Caco-2 (cell line): ENCODE results near the gene C1orf167. TPM values are rescaled to one million over a fixed set of nuclear protein-coding genes. Genes with fewer than 3 reads are reported as not detected.

Experiments
- BruUV-seq: library from RNA; stranded (reverse); fragments of 400-500 nt; replicated peaks from 2 replicates; lab custom pipeline; 2021; lab: Mats Ljungman, UMichigan
- CTCF ChIA-PET: fragments of 300-600 bp; sonication (Branson Sonifier 250); formaldehyde crosslinking; loops from one replicate; lab custom pipeline; 2022; ENCODE audit warnings: antibody characterized with exemption; lab: Charles Lee
- POLR2A ChIA-PET: fragments of 300-600 bp; sonication (Branson Sonifier 250); formaldehyde crosslinking; loops from one replicate; lab custom pipeline; 2022; ENCODE audit warnings: antibody characterized with exemption; lab: Charles Lee
- DNase-seq, 2 experiments: peaks; one replicate each; pipeline versions ENCODE4 v3.0.0 to v3.0.0-alpha.2; 2020 to 2022
- H3K27me3 ChIP-seq: replicated peaks from 2 replicates; pipeline ENCODE4 v1.6.0; 2011; ENCODE audit warnings: low read length; ENCODE audit not compliant: control insufficient read depth, insufficient read depth
- H3K36me3 ChIP-seq: 2 replicates; pipeline ENCODE4 v1.5.1; 2011; ENCODE audit warnings: low read length; ENCODE audit not compliant: control insufficient read depth, insufficient read depth
- H3K4me1 ChIP-seq: fragments of 250-450 bp; sonication (Bioruptor Pico); 2 replicates; pipeline ENCODE4 v1.5.1; 2020; ENCODE audit warnings: mild to moderate bottlenecking
- H3K4me3 ChIP-seq: 2 replicates; pipeline ENCODE4 v1.5.1; 2011; ENCODE audit warnings: low read depth, mild to moderate bottlenecking, control low read depth, low read length
- H3K9me3 ChIP-seq: fragments of 250-450 bp; sonication (Bioruptor Pico); 2 replicates; pipeline ENCODE4 v1.5.1; 2020; ENCODE audit warnings: mild to moderate bottlenecking, moderate library complexity
- H3K27ac Mint-ChIP-seq: one replicate; pipeline ENCODE4 v1.8.0; 2022; ENCODE audit warnings: mixed read lengths; ENCODE audit not compliant: unreplicated experiment
- H3K27me3 Mint-ChIP-seq: one replicate; pipeline ENCODE4 v1.8.0; 2022; ENCODE audit warnings: mixed read lengths; ENCODE audit not compliant: insufficient read depth, unreplicated experiment
- H3K36me3 Mint-ChIP-seq: one replicate; pipeline ENCODE4 v1.8.0; 2022; ENCODE audit warnings: mild to moderate bottlenecking, mixed read lengths; ENCODE audit not compliant: insufficient read depth, unreplicated experiment
- H3K4me1 Mint-ChIP-seq: one replicate; pipeline ENCODE4 v1.8.0; 2022; ENCODE audit warnings: low read depth, mixed read lengths; ENCODE audit not compliant: unreplicated experiment
- H3K4me3 Mint-ChIP-seq: one replicate; pipeline ENCODE4 v1.8.0; 2022; ENCODE audit warnings: mild to moderate bottlenecking, moderate library complexity, mixed read lengths; ENCODE audit not compliant: unreplicated experiment
- H3K9me3 Mint-ChIP-seq: one replicate; pipeline ENCODE4 v1.8.0; 2022; ENCODE audit warnings: mixed read lengths; ENCODE audit not compliant: unreplicated experiment
- intact Hi-C: fragments of 100-400 bp; cut with micrococcal nuclease; formaldehyde crosslinking; loops from one replicate; pipeline ENCODE4 v1.10.0; 2022; ENCODE audit not compliant: unreplicated experiment
- total RNA-seq: library from RNA; stranded (reverse); gene quantifications from 2 replicates; pipeline ENCODE4 v1.2.3, GENCODE V29; 2022
- TF ChIP-seq, protein P1 (sequence below), 2 experiments: fragments of 200-600 bp in 1 of 2; IDR thresholded peaks; 1 replicate in 1 of 2; 2 replicates in 1 of 2; pipeline versions ENCODE4 v1.5.1 to v1.8.0; 2011 to 2022; ENCODE audit warnings: antibody characterized with exemption in 1 of 2, control low read depth in 1 of 2, inconsistent platforms in 1 of 2, low read depth in 1 of 2, low read length in 1 of 2, mild to moderate bottlenecking in 1 of 2, moderate library complexity in 1 of 2; ENCODE audit not compliant: insufficient read depth in 1 of 2, severe bottlenecking in 1 of 2, unreplicated experiment in 1 of 2

Gene C1orf167
- total RNA-seq, 1 experiment from 2014 or later = 0.64 TPM

DNA sequence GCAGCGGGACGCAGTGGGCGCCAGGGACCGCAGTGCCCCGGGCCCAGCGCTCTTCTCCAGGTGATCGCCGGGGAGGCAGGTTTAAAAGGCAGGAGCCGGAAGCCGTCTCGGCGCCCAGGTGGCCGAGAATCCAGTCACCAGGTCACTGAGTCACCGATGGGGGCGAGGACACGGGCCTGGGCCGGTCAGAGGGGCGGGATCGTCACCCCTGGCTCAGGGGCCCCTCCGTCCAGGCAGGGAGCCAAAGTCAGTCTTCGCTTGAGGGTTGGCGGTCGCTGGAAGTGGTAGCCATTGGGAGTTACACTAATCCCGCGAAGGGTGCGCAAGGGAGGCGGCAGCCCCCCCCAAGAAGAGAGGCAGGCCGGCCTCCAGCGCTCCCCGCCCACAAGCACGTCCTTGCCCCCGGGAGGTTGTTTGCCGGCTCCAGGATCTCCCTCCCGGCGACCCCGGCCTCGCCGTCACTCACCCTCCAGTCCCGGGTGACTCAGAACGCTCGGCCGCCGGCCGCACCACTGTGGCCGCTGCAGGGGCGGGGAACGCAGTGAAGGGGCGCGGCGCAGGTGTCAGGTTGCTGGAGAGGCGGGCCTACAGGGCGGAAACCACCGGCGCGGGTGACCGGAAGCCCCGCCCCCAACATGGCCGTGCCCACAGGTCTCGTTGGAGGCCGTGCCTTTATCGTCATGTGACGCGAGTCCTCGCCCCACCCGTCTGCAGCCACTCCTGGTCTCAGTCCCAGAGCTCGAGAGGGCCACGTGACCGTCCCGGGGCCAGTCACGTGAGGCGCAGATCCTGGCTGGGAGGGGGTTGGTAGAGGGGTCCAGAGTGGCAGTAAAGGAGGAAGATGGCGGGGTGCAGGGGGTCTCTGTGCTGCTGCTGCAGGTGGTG lies 43.7 kb downstream of the C1orf167 start, which contains the start of the genes CLCN6 and MTHFR:
Gene CLCN6 (plus strand): TSS at position 770 of the 885 bp plus-strand sequence. CDS start 72 bp downstream, at position 842.
Gene MTHFR (minus strand): TSS at position 543 of the 885 bp plus-strand sequence. CDS start 2,848 bp downstream, outside the sequence.
- H3K4me3 Mint-ChIP-seq = peak within 1 kb of the TSS; percentile 96
- ChIA-PET CTCF (interaction anchor here (0.5 to 1.5 kb wide), 4 partner anchors 31 to 161 kb away, joined by 3 to 5 read pairs (median 4); no protein-coding TSS in a partner anchor), POLR2A (interaction anchor here (0.6 to 1.8 kb wide), 5 partner anchors 12 to 104 kb away, joined by 3 to 31 read pairs (median 5); no protein-coding TSS in a partner anchor)
- TF ChIP-seq, protein P1, sequence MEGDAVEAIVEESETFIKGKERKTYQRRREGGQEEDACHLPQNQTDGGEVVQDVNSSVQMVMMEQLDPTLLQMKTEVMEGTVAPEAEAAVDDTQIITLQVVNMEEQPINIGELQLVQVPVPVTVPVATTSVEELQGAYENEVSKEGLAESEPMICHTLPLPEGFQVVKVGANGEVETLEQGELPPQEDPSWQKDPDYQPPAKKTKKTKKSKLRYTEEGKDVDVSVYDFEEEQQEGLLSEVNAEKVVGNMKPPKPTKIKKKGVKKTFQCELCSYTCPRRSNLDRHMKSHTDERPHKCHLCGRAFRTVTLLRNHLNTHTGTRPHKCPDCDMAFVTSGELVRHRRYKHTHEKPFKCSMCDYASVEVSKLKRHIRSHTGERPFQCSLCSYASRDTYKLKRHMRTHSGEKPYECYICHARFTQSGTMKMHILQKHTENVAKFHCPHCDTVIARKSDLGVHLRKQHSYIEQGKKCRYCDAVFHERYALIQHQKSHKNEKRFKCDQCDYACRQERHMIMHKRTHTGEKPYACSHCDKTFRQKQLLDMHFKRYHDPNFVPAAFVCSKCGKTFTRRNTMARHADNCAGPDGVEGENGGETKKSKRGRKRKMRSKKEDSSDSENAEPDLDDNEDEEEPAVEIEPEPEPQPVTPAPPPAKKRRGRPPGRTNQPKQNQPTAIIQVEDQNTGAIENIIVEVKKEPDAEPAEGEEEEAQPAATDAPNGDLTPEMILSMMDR (IDR thresholded peaks at IDR 0.05; ENCODE audit: insufficient read depth in 1 of 2, low read depth in 1 of 2, low read length in 1 of 2, severe bottlenecking in 1 of 2, unreplicated experiment in 1 of 2) = no peak
- peaks cover 35% of the 10 kb centered on the region for H3K36me3 Mint-ChIP-seq
- no peaks in the 10 kb centered on the region for H3K4me1 Mint-ChIP-seq
- Histone ChIP-seq H3K4me3 (peak within 1 kb of the TSS; percentile 93), H3K9me3 (no peaks in the 10 kb centered on the region), H3K4me1 (peaks cover 21% of the 10 kb centered on the region), H3K36me3 (peaks cover 4% of the 10 kb centered on the region), H3K27me3 (no peaks in the 10 kb centered on the region)
- H3K27me3 Mint-ChIP-seq = no peaks in the 10 kb centered on the region
- no peaks in the 10 kb centered on the region for H3K9me3 Mint-ChIP-seq
- no TSS peak for BruUV-seq
- DNase-seq = peak; percentile 99
- intact Hi-C loops = loop anchor here (1.0 to 10.0 kb wide), 2 partner anchors 18 to 71 kb away; partner anchors contain the start of gene AGTRAP
- peak within 1 kb of the TSS; percentile 94 for H3K27ac Mint-ChIP-seq

DNA sequence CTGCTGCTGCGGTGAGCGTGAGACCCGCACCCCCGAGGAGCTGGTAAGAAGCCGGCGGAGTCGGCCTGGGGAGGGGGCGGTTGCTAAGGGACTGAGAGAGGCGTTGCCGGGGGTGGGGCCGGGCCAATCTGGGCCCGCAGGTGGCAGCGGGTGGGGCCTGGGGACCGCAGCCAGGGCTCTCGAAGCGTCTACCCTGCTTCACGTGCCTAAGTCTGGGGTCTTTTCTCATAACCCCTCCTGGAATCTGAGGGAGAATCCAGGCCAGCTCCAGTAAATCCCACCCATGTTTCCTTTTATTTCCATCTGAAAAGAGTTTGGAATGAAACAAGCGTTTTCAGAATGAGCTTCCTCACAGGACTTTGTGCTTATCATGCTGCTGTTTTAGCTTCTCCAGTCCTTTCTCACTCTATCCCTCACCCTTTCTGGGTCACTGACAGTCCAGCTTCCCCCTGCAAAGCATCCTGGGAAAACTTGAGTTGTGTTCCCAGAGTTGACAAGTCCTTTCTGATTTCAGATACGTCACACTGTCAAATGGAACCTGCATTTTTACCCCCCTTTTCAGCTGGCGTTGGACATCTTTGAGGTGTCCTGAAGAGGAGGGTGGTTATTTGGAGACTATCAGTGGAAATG lies 44.4 kb downstream of the C1orf167 start:
- H3K9me3 ChIP-seq = no peaks in the 10 kb centered on the region
- no peak for DNase-seq
- Mint-ChIP-seq H3K9me3 (no peaks in the 10 kb centered on the region), H3K4me1 (no peaks in the 10 kb centered on the region), H3K4me3 (peak overlapping the region; percentile 96), H3K27ac (peak overlapping the region; percentile 94), H3K27me3 (no peaks in the 10 kb centered on the region), H3K36me3 (peaks cover 37% of the 10 kb centered on the region)
- H3K36me3 ChIP-seq = peaks cover 2% of the 10 kb centered on the region; the same call in 1 of the 2 replicates
- H3K27me3 ChIP-seq = no peaks in the 10 kb centered on the region
- TSS peak; percentile 48 for BruUV-seq
- TF ChIP-seq, protein P1 (IDR thresholded peaks at IDR 0.05; ENCODE audit: insufficient read depth in 1 of 2, low read depth in 1 of 2, low read length in 1 of 2, severe bottlenecking in 1 of 2, unreplicated experiment in 1 of 2) = no peak
- CTCF ChIA-PET = interaction anchor here (0.7 to 1.5 kb wide), 3 partner anchors 31 to 161 kb away, joined by 3 to 5 read pairs (median 3); no protein-coding TSS in a partner anchor
- intact Hi-C loops = loop anchor here (10.0 kb wide), 1 partner anchor 72 kb away; the partner anchor contains the start of gene AGTRAP
- H3K4me1 ChIP-seq = peaks cover 21% of the 10 kb centered on the region
- POLR2A ChIA-PET = interaction anchor here (0.5 to 1.8 kb wide), 6 partner anchors 19 to 152 kb away, joined by 3 to 31 read pairs (median 4); partner anchors contain the start of gene FBXO44
- peak overlapping the region; percentile 93 for H3K4me3 ChIP-seq
